H9 (cell line): ENCODE data around the gene TOR1A. TPM values are rescaled to one million over a fixed set of nuclear protein-coding genes. Genes with fewer than 3 reads are reported as not detected.
"Not testable (repeated sequence)": the region's sequence is repeated elsewhere in the genome, so short reads cannot be mapped to it uniquely, and the experiment has no call there.

Experiments used
- DNase-seq: peaks from one replicate; pipeline ENCODE4 v3.0.0-alpha.2; 2017
- H2AFZ ChIP-seq: one replicate; pipeline ENCODE4 v1.6.1; 2013; ENCODE audit warnings: mild to moderate bottlenecking, low read length, control low read depth, moderate library complexity
- H2AK5ac ChIP-seq: 2 replicates; pipeline ENCODE4 v1.6.1; 2013; ENCODE audit warnings: low read length, control low read depth, mixed read lengths; ENCODE audit not compliant: insufficient read length
- H2BK120ac ChIP-seq: one replicate; pipeline ENCODE4 v1.6.1; 2013; ENCODE audit warnings: low read depth, mild to moderate bottlenecking, low read length, control low read depth, inconsistent platforms; ENCODE audit not compliant: poor library complexity, severe bottlenecking
- H2BK12ac ChIP-seq: 2 replicates; pipeline ENCODE4 v1.6.1; 2013; ENCODE audit warnings: low read length, control low read depth, mixed read lengths, low read depth; ENCODE audit not compliant: insufficient read length
- H2BK15ac ChIP-seq: 2 replicates; pipeline ENCODE4 v1.6.1; 2013; ENCODE audit warnings: low read depth, low read length, control low read depth
- H2BK20ac ChIP-seq: one replicate; pipeline ENCODE4 v1.6.1; 2013; ENCODE audit warnings: low read depth, mild to moderate bottlenecking, low read length, control low read depth, inconsistent platforms; ENCODE audit not compliant: poor library complexity, severe bottlenecking
- H2BK5ac ChIP-seq: 2 replicates; pipeline ENCODE4 v1.6.1; 2013; ENCODE audit warnings: low read length, control low read depth, mixed read lengths; ENCODE audit not compliant: insufficient read length
- H3K14ac ChIP-seq: 2 replicates; pipeline ENCODE4 v1.6.1; 2013; ENCODE audit warnings: low read length, control low read depth; ENCODE audit not compliant: insufficient read depth
- H3K18ac ChIP-seq: 2 replicates; pipeline ENCODE4 v1.6.1; 2013; ENCODE audit warnings: low read depth, mild to moderate bottlenecking, mixed read lengths, low read length, control low read depth; ENCODE audit not compliant: insufficient read length
- H3K23ac ChIP-seq: 2 replicates; pipeline ENCODE4 v1.6.1; 2013; ENCODE audit warnings: low read length, control low read depth, mixed read lengths, low read depth; ENCODE audit not compliant: insufficient read length
- H3K23me2 ChIP-seq: 2 replicates; pipeline ENCODE4 v1.6.1; 2013; ENCODE audit warnings: low read depth, mild to moderate bottlenecking, mixed read lengths, low read length, control low read depth; ENCODE audit not compliant: insufficient read length, poor library complexity, severe bottlenecking
- H3K27ac ChIP-seq: 2 replicates; pipeline ENCODE4 v1.5.1; 2013; ENCODE audit warnings: low read length, control low read depth, mixed read lengths, low read depth; ENCODE audit not compliant: insufficient read length
- H3K27me3 ChIP-seq: 2 replicates; pipeline ENCODE4 v1.6.1; 2013; ENCODE audit warnings: low read length, control low read depth, inconsistent platforms; ENCODE audit not compliant: insufficient read depth
- H3K4ac ChIP-seq: 2 replicates; pipeline ENCODE4 v1.6.1; 2013; ENCODE audit warnings: low read depth, mild to moderate bottlenecking, control low read depth, inconsistent platforms, low read length, moderate library complexity
- H3K4me1 ChIP-seq: 2 replicates; pipeline ENCODE4 v1.6.1; 2013; ENCODE audit warnings: low read length, control low read depth, inconsistent platforms; ENCODE audit not compliant: insufficient read depth
- H3K4me2 ChIP-seq: 2 replicates; pipeline ENCODE4 v1.6.1; 2013; ENCODE audit warnings: low read length, control low read depth, mixed read lengths; ENCODE audit not compliant: insufficient read length, insufficient read depth
- H3K56ac ChIP-seq: 2 replicates; pipeline ENCODE4 v1.6.1; 2013; ENCODE audit warnings: low read depth, mild to moderate bottlenecking, mixed read lengths, low read length, control low read depth; ENCODE audit not compliant: insufficient read length
- H3K79me1 ChIP-seq: 2 replicates; pipeline ENCODE4 v1.6.1; 2013; ENCODE audit warnings: low read depth, mild to moderate bottlenecking, moderate library complexity, low read length, control low read depth, inconsistent platforms; ENCODE audit not compliant: insufficient read depth, poor library complexity, severe bottlenecking
- H3K79me2 ChIP-seq: 2 replicates; pipeline ENCODE4 v1.6.1; 2013; ENCODE audit warnings: low read length, control low read depth, inconsistent platforms; ENCODE audit not compliant: insufficient read depth
- H3K9ac ChIP-seq: 2 replicates; pipeline ENCODE4 v1.6.1; 2013; ENCODE audit warnings: low read length, control low read depth, mixed read lengths; ENCODE audit not compliant: insufficient read length; ENCODE audit errors: extremely low read depth
- H3K9me3 ChIP-seq: one replicate; pipeline ENCODE4 v1.6.1; 2013; ENCODE audit warnings: low read depth, low read length, inconsistent platforms; ENCODE audit not compliant: control insufficient read depth
- H3T11ph ChIP-seq: one replicate; pipeline ENCODE4 v1.6.1; 2013; ENCODE audit warnings: mild to moderate bottlenecking, low read length, control low read depth, inconsistent platforms
- H4K20me1 ChIP-seq: one replicate; pipeline ENCODE4 v1.6.1; 2013; ENCODE audit not compliant: control insufficient read depth, insufficient read length, insufficient read depth
- H4K5ac ChIP-seq: 2 replicates; pipeline ENCODE4 v1.6.1; 2013; ENCODE audit warnings: low read depth, mild to moderate bottlenecking, mixed read lengths, low read length, control low read depth; ENCODE audit not compliant: insufficient read length
- H4K8ac ChIP-seq: replicated peaks from 2 replicates; pipeline ENCODE4 v1.6.1; 2013; ENCODE audit warnings: low read length, control low read depth, mixed read lengths, low read depth; ENCODE audit not compliant: insufficient read length
- H4K91ac ChIP-seq: 2 replicates; pipeline ENCODE4 v1.6.1; 2013; ENCODE audit warnings: low read depth, mild to moderate bottlenecking, moderate library complexity, mixed read lengths, low read length, control low read depth; ENCODE audit not compliant: insufficient read length
- H3K27ac Mint-ChIP-seq, 3 experiments: 2 replicates in 2 of 3; 3 replicates in 1 of 3; pipeline ENCODE4 v1.8.0; 2020 to 2021; ENCODE audit warnings: mixed read lengths in 3 of 3, mild to moderate bottlenecking in 1 of 3, moderate library complexity in 1 of 3
- H3K27me3 Mint-ChIP-seq: 2 replicates; pipeline ENCODE4 v1.8.0; 2021; ENCODE audit warnings: low read depth, mild to moderate bottlenecking, moderate library complexity, mixed read lengths
- H3K36me3 Mint-ChIP-seq, 3 experiments: 2 replicates in 2 of 3; 3 replicates in 1 of 3; pipeline ENCODE4 v1.8.0; 2020 to 2021; ENCODE audit warnings: low read depth in 3 of 3, mixed read lengths in 3 of 3; ENCODE audit not compliant: insufficient read depth in 1 of 3
- H3K4me1 Mint-ChIP-seq, 2 experiments: 2 replicates each; pipeline ENCODE4 v1.8.0; 2020; ENCODE audit warnings: mixed read lengths in 2 of 2
- H3K4me3 Mint-ChIP-seq, 2 experiments: 2 replicates in 1 of 2; 3 replicates in 1 of 2; pipeline ENCODE4 v1.8.0; 2020 to 2021; ENCODE audit warnings: mild to moderate bottlenecking in 2 of 2, mixed read lengths in 2 of 2, moderate library complexity in 1 of 2
- H3K9me3 Mint-ChIP-seq, 2 experiments: 2 replicates in 1 of 2; 3 replicates in 1 of 2; pipeline ENCODE4 v1.8.0; 2020; ENCODE audit warnings: mild to moderate bottlenecking in 2 of 2, mixed read lengths in 2 of 2, moderate library complexity in 1 of 2
- WGBS: extraction: QIAGEN DNeasy Blood & Tissue Kit; methylation state at CpG from one replicate; pipeline ENCODE4 v1.1.7; 2013; ENCODE audit warnings: missing lambda C conversion rate, low lambda C conversion rate, mixed read lengths; ENCODE audit not compliant: insufficient read length; ENCODE audit errors: extremely low coverage; 5-methylcytosine and 5-hydroxymethylcytosine counted together
- total RNA-seq: library from RNA; stranded (reverse); gene quantifications from 2 replicates; pipeline ENCODE4 v1.2.1, GENCODE V29; 2021
- TF ChIP-seq, protein P1 (sequence below): fragments of 200-600 bp; sonication (generic); conservative IDR thresholded peaks from 3 replicates; pipeline ENCODE4 v1.8.0; 2021; ENCODE audit warnings: antibody characterized with exemption, mild to moderate bottlenecking

Gene TOR1A
- total RNA-seq, 1 experiment from 2014 or later: 60.1 TPM

DNA sequence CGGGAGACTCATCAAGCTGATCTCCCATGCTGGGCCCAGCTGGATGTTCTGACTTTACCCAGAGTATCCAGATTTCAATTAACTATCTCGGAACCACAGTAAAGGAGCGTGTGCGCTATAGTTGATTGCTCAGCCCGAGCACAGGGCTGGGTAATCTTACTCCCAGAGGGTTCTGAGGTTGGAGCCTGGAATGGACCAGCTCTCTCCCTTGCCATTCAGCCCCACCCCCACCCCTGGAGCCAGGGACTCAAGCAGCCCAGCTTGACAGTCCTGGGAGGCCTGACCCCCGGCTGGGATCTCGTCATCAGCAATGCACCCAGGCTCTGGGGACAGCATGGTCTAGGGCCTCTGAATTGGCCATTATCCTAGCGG lies 47.4 kb downstream of the TOR1A start:
- H3K4me3 Mint-ChIP-seq: no peak overlapping the region
- Histone ChIP-seq H3K14ac (no peak overlapping the region), H2BK120ac (no peak overlapping the region), H2AFZ (no peak overlapping the region), H3K4me2 (no peak overlapping the region), H4K8ac (no peak overlapping the region), H3K23me2 (no peaks in the 10 kb centered on the region), H3K18ac (no peak overlapping the region), H3K9ac (no peak overlapping the region), H3K4me1 (no peaks in the 10 kb centered on the region), H3K27ac (no peak overlapping the region), H4K5ac (no peak overlapping the region), H2BK20ac (no peak overlapping the region), H3K9me3 (no peaks in the 10 kb centered on the region), H3K4ac (no peak overlapping the region), H3K79me2 (no peaks in the 10 kb centered on the region), H3K23ac (no peak overlapping the region), H3T11ph (no peak overlapping the region), H4K20me1 (peaks cover 2% of the 10 kb centered on the region), H3K27me3 (no peaks in the 10 kb centered on the region), H2AK5ac (no peak overlapping the region), H2BK5ac (no peak overlapping the region), H2BK12ac (no peak overlapping the region), H3K56ac (no peak overlapping the region), H2BK15ac (no peak overlapping the region), H3K79me1 (no peaks in the 10 kb centered on the region), H4K91ac (no peak overlapping the region)
- no peak overlapping the region for H3K27ac Mint-ChIP-seq
- H3K9me3 Mint-ChIP-seq: no peaks in the 10 kb centered on the region
- no CpG with 5 or more reads among the region's 8 CpGs for WGBS
- TF ChIP-seq, protein P1, sequence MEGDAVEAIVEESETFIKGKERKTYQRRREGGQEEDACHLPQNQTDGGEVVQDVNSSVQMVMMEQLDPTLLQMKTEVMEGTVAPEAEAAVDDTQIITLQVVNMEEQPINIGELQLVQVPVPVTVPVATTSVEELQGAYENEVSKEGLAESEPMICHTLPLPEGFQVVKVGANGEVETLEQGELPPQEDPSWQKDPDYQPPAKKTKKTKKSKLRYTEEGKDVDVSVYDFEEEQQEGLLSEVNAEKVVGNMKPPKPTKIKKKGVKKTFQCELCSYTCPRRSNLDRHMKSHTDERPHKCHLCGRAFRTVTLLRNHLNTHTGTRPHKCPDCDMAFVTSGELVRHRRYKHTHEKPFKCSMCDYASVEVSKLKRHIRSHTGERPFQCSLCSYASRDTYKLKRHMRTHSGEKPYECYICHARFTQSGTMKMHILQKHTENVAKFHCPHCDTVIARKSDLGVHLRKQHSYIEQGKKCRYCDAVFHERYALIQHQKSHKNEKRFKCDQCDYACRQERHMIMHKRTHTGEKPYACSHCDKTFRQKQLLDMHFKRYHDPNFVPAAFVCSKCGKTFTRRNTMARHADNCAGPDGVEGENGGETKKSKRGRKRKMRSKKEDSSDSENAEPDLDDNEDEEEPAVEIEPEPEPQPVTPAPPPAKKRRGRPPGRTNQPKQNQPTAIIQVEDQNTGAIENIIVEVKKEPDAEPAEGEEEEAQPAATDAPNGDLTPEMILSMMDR: no peak
- DNase-seq: no peak
- peaks cover 10 to 12% of the 10 kb centered on the region in 2 experiments for H3K4me1 Mint-ChIP-seq
- H3K36me3 Mint-ChIP-seq: no peaks in the 10 kb centered on the region
- peaks cover 18% of the 10 kb centered on the region for H3K27me3 Mint-ChIP-seq

DNA sequence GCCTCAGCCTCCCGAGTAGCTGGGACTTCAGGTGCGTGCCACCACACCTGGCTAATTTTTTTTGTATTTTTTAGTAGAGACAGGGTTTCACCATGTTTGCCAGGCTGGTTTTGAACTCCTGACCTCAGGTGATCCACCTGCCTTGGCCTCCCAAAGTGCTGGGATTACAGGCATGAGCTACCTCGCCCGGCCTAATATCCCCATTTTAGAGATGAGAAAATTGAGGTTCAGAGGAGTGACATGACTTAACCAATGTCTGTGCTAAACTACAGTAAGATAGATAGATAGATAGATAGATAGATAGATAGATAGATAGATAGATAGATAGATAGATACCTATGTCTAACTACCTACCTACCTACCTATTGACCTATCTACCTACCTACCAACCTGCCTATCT lies 47.8 kb downstream of the TOR1A start:
- H3K9me3 ChIP-seq, H3K9me3 Mint-ChIP-seq, H2BK15ac ChIP-seq, H3K4me2 ChIP-seq, H3K27ac ChIP-seq, H3K27ac Mint-ChIP-seq, H4K5ac ChIP-seq, H3K79me1 ChIP-seq, DNase-seq, H3K4me1 ChIP-seq, H3K4me3 Mint-ChIP-seq, H2BK12ac ChIP-seq, H3K18ac ChIP-seq, H2BK120ac ChIP-seq, H3T11ph ChIP-seq, H3K9ac ChIP-seq, H4K91ac ChIP-seq, H3K23ac ChIP-seq, H3K79me2 ChIP-seq, H3K36me3 Mint-ChIP-seq, H3K27me3 ChIP-seq, H4K8ac ChIP-seq, H3K23me2 ChIP-seq, H2AFZ ChIP-seq, H3K14ac ChIP-seq, H4K20me1 ChIP-seq, H3K56ac ChIP-seq, H2BK20ac ChIP-seq, H3K4ac ChIP-seq, H2BK5ac ChIP-seq, H2AK5ac ChIP-seq: not testable (repeated sequence)
- Mint-ChIP-seq H3K4me1 (peaks cover 10 to 12% of the 10 kb centered on the region in 2 experiments), H3K27me3 (peaks cover 18% of the 10 kb centered on the region)
- no CpG with 5 or more reads among the region's 4 CpGs for WGBS
